Measurements from ENCODE around the gene TYRP1. TPM values are rescaled to one million over a fixed set of nuclear protein-coding genes. Genes with fewer than 3 reads are reported as not detected.

The TYRP1 gene
- total RNA-seq, 4 donors from 2014 or later = 0.27 TPM; not detected in 3

DNA sequence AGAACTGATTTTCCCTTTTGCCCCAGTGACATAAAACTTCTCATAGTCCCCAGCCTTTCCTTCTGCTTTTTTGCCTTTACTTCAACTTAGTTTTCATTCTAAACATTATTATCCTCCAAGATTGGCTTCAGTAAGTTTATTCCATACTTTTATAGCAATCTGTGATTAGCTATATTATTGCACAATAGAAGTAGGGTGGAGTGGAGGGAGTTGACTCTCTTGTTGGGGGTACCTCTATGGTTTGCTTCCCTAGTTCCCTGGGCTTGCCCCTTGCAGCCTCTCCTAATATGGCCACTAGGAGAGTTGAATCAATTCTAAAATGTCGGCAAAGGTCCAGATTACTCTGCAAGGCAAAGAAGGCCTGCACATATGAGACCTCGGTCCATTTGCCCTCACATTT, 36.4 kb upstream of the TYRP1 start:
- no peak for DNase-seq
- no peaks in the 10 kb centered on the region for H3K36me3 ChIP-seq
- no peak overlapping the region for H3K4me3 ChIP-seq (replicated peaks in 1 of 3)
- no peak overlapping the region for H3K27ac ChIP-seq
- H3K9me3 ChIP-seq = no peaks in the 10 kb centered on the region
- no peak for TF ChIP-seq POLR2A (IDR thresholded peaks at IDR 0.05)
- TF ChIP-seq, protein P1, sequence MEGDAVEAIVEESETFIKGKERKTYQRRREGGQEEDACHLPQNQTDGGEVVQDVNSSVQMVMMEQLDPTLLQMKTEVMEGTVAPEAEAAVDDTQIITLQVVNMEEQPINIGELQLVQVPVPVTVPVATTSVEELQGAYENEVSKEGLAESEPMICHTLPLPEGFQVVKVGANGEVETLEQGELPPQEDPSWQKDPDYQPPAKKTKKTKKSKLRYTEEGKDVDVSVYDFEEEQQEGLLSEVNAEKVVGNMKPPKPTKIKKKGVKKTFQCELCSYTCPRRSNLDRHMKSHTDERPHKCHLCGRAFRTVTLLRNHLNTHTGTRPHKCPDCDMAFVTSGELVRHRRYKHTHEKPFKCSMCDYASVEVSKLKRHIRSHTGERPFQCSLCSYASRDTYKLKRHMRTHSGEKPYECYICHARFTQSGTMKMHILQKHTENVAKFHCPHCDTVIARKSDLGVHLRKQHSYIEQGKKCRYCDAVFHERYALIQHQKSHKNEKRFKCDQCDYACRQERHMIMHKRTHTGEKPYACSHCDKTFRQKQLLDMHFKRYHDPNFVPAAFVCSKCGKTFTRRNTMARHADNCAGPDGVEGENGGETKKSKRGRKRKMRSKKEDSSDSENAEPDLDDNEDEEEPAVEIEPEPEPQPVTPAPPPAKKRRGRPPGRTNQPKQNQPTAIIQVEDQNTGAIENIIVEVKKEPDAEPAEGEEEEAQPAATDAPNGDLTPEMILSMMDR (IDR thresholded peaks at IDR 0.05) = no peak
- WGBS, 2 donors = 93 to 95% methylated on average over 2 of the region's 2 CpGs
- intact Hi-C loops (cut with DNase I) = no loop called here
- H3K27me3 ChIP-seq = no peaks in the 10 kb centered on the region
- H3K4me1 ChIP-seq = no peaks in the 10 kb centered on the region

- no peaks in the 10 kb centered on the region for H3K27me3 ChIP-seq
- no peak for DNase-seq
- no peaks in the 10 kb centered on the region for H3K9me3 ChIP-seq
- TF ChIP-seq, protein P1 (IDR thresholded peaks at IDR 0.05) = no peak
- no peak for TF ChIP-seq POLR2A (IDR thresholded peaks at IDR 0.05)
- no peaks in the 10 kb centered on the region for H3K4me1 ChIP-seq
- no peak overlapping the region for H3K4me3 ChIP-seq (replicated peaks in 1 of 3)
- H3K36me3 ChIP-seq = no peaks in the 10 kb centered on the region
- H3K27ac ChIP-seq = no peak overlapping the region
- intact Hi-C loops (cut with DNase I) = no loop called here
- 87 to 90% methylated on average over 2 of the region's 2 CpGs for WGBS, 2 donors
Observed at GRCh38 chr9:12657233-12657632, 36.0 kb upstream of the TYRP1 start.

GRCh38 chr9:12657998-12658397, 35.2 kb upstream of the TYRP1 start:
- no peaks in the 10 kb centered on the region for H3K9me3 ChIP-seq
- no peaks in the 10 kb centered on the region for H3K27me3 ChIP-seq
- H3K36me3 ChIP-seq = no peaks in the 10 kb centered on the region
- TF ChIP-seq, protein P1 (IDR thresholded peaks at IDR 0.05) = no peak
- no peak for TF ChIP-seq POLR2A (IDR thresholded peaks at IDR 0.05)
- intact Hi-C loops (cut with DNase I) = no loop called here
- WGBS, 2 donors = 89 to 95% methylated on average over 4 of the region's 4 CpGs
- no peak overlapping the region for H3K4me3 ChIP-seq (replicated peaks in 1 of 3)
- no peak for DNase-seq
- H3K4me1 ChIP-seq = no peaks in the 10 kb centered on the region
- no peak overlapping the region for H3K27ac ChIP-seq

GRCh38 chr9:12658531-12659209, 34.5 kb upstream of the TYRP1 start:
- DNase-seq = no peak
- intact Hi-C loops (cut with DNase I) = no loop called here
- no peaks in the 10 kb centered on the region for H3K27me3 ChIP-seq
- no peaks in the 10 kb centered on the region for H3K36me3 ChIP-seq
- no peak overlapping the region for H3K4me3 ChIP-seq (replicated peaks in 1 of 3)
- no peaks in the 10 kb centered on the region for H3K4me1 ChIP-seq
- no peak overlapping the region for H3K27ac ChIP-seq
- 81 to 93% methylated on average over 6 to 8 of the region's 10 CpGs for WGBS, 2 donors
- no peaks in the 10 kb centered on the region for H3K9me3 ChIP-seq
- TF ChIP-seq, protein P1 (IDR thresholded peaks at IDR 0.05) = no peak
- no peak for TF ChIP-seq POLR2A (IDR thresholded peaks at IDR 0.05)

DNA sequence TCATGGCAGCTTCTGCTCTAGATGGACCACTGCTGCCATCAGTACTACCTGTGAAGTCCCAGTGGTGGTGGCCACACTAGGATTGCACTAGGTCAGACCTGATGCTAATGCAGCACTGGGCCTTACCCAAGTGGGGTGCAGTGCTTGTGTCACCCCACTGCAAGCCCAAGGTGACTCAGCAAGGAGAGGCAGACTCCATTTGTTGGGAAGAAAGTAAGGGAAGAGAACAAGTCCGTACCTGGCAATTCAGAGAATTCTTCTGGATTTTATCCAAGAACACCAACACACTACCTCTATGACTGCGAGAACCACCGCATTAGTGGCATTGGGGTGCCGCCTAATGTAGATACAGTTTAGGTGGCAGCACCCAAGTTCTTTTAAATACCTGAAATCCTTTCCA, 34.0 kb upstream of the TYRP1 start:
- H3K4me3 ChIP-seq (replicated peaks in 1 of 3) = no peak overlapping the region
- intact Hi-C loops (cut with DNase I) = no loop called here
- TF ChIP-seq, protein P1 (IDR thresholded peaks at IDR 0.05) = no peak
- TF ChIP-seq POLR2A (IDR thresholded peaks at IDR 0.05) = no peak
- no peaks in the 10 kb centered on the region for H3K36me3 ChIP-seq
- WGBS, 2 donors = 92 to 98% methylated on average over 4 of the region's 4 CpGs
- H3K27ac ChIP-seq = no peak overlapping the region
- no peaks in the 10 kb centered on the region for H3K27me3 ChIP-seq
- no peaks in the 10 kb centered on the region for H3K4me1 ChIP-seq
- H3K9me3 ChIP-seq = no peaks in the 10 kb centered on the region
- no peak for DNase-seq
